Type B pancreatic cell (in vitro differentiated cells): Measurements from ENCODE around the gene PDGFA. TPM values are rescaled to one million over a fixed set of nuclear protein-coding genes. Genes with fewer than 3 reads are reported as not detected.
"Not testable (repeated sequence)": the region's sequence is repeated elsewhere in the genome, so short reads cannot be mapped to it uniquely, and the experiment has no call there.

ENCODE experiments used
- DNase-seq: peaks from one replicate; pipeline ENCODE4 v3.0.0; 2021; ENCODE audit warnings: mixed read lengths; ENCODE audit not compliant: unreplicated experiment; ENCODE audit errors: extremely low spot score
- H3K27ac Mint-ChIP-seq: 2 replicates; pipeline ENCODE4 v1.8.0; 2021; ENCODE audit warnings: mild to moderate bottlenecking, mixed read lengths
- H3K27me3 Mint-ChIP-seq: 2 replicates; pipeline ENCODE4 v1.8.0; 2021; ENCODE audit warnings: mixed read lengths
- H3K36me3 Mint-ChIP-seq: 2 replicates; pipeline ENCODE4 v1.8.0; 2021; ENCODE audit warnings: mixed read lengths
- H3K4me1 Mint-ChIP-seq: one replicate; pipeline ENCODE4 v1.8.0; 2021; ENCODE audit warnings: mixed read lengths; ENCODE audit not compliant: unreplicated experiment
- H3K4me3 Mint-ChIP-seq: 2 replicates; pipeline ENCODE4 v1.8.0; 2021; ENCODE audit warnings: mild to moderate bottlenecking, mixed read lengths
- H3K9me3 Mint-ChIP-seq: 2 replicates; pipeline ENCODE4 v1.8.0; 2021; ENCODE audit warnings: mixed read lengths
- CTCF ChIP-seq: fragments of 200-600 bp; sonication (generic); conservative IDR thresholded peaks from 2 replicates; pipeline ENCODE4 v1.5.0; 2021; ENCODE audit warnings: antibody characterized with exemption, mild to moderate bottlenecking
- total RNA-seq: library from RNA; stranded (reverse); gene quantifications from 2 replicates; pipeline ENCODE4 v1.2.1, GENCODE V29; 2021; ENCODE audit warnings: low replicate concordance

PDGFA gene
- total RNA-seq, 1 donor from 2014 or later: 28.1 TPM

DNA sequence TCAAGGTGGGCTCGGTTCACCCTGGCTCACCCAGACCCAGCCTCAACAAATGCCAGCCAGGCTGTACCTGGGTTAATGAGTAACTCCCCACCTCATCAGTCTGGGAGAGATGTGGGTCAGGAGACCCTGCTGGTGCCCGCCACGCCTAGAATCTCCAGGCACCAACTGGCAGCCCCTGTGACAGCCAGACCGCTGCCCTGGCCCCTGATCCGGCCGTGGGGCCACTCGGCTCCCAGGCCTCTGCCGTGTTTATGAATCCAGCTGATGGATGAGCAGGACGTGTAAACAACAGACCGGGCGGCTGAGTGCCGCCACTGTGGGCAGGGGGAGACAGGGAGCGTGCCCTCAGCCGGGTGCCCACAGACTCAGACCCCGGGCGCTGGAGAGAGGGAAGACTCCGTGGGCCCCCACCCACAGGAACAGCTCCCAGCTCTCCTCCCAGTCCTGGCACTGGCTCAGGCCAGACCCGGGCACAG lies 34.0 kb upstream of the PDGFA start:
- H3K36me3 Mint-ChIP-seq: no peaks in the 10 kb centered on the region
- H3K27me3 Mint-ChIP-seq: no peaks in the 10 kb centered on the region
- no peaks in the 10 kb centered on the region for H3K9me3 Mint-ChIP-seq
- H3K27ac Mint-ChIP-seq: no peak overlapping the region
- DNase-seq: no peak
- no peak overlapping the region for H3K4me3 Mint-ChIP-seq
- no peaks in the 10 kb centered on the region for H3K4me1 Mint-ChIP-seq
- no peak for TF ChIP-seq CTCF

- DNase-seq: no peak
- H3K9me3 Mint-ChIP-seq: no peaks in the 10 kb centered on the region
- H3K4me3 Mint-ChIP-seq: no peak overlapping the region
- TF ChIP-seq CTCF: no peak
- no peaks in the 10 kb centered on the region for H3K27me3 Mint-ChIP-seq
- no peak overlapping the region for H3K27ac Mint-ChIP-seq
- H3K36me3 Mint-ChIP-seq: no peaks in the 10 kb centered on the region
- no peaks in the 10 kb centered on the region for H3K4me1 Mint-ChIP-seq
These were observed 33.4 kb upstream of the PDGFA start for GRCh38 chr7:552868-553635.

DNA sequence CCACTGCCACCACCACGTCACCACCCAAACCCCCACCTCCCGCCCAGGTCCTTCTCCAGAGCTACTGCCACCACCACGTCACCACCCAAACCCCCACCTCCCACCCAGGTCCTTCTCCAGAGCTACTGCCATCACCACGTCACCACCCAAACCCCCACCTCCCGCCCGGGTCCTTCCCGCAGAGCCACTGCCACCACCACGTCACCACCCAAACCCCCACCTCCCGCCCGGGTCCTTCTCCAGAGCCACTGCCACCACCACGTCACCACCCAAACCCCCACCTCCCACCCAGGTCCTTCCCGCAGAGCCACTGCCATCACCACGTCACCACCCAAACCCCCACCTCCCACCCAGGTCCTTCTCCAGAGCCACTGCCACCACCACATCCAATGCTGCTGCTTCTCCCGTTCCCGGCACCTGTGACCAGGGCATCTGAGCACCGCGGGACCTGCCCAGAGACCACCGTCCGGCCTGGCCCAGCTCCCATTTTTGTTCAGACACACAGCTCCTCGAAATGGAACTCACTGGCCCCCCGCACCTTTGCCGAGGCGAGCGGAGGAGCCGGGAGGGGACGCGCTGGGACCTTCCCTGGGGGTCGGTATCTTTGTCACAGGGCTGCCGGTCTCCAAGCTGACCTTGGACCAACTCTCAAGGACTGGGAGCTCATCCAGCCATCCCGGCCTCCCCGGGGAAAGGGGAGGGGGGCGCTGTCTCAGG lies 32.7 kb upstream of the PDGFA start:
- H3K36me3 Mint-ChIP-seq, H3K4me3 Mint-ChIP-seq, H3K9me3 Mint-ChIP-seq, H3K4me1 Mint-ChIP-seq, H3K27me3 Mint-ChIP-seq, DNase-seq, H3K27ac Mint-ChIP-seq: not testable (repeated sequence)

- not testable (repeated sequence) for H3K9me3 Mint-ChIP-seq, H3K27ac Mint-ChIP-seq, H3K27me3 Mint-ChIP-seq, H3K4me3 Mint-ChIP-seq, H3K4me1 Mint-ChIP-seq, H3K36me3 Mint-ChIP-seq, DNase-seq
These were observed 31.9 kb upstream of the PDGFA start for GRCh38 chr7:551615-551970.

DNA sequence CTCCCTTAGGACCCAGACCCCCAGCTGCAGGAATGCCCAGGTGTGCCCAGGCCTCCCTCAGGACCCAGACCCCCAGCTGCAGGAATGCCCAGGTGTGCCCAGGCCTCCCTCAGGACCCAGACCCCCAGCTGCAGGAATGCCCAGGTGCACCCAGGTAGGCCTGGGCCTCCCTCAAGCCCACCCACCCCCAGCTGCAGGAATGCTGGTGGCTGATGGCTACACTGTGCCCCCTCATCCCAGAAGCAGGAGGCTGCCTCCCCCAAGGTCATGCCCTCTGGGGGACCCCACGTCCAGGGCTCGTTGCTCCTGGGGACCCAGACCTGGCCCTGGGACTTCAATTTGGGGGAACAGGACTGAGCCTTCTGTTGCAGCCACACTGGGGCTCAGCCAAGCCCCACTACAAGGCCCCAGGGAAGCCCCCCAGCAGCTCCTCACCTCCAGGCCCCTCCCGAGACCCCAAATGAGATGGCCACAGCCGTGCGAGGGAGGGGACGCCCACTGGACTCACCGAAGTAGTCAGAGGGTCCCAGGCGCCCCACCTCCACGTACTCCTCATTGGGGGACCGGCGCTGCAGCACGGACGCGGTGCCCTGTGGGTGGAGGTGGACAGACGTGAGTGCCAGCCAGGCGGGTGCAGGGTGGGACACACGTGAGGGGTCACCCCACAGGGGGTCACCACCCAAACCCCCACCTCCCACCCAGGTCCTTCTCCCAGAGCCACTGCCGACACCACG lies 31.4 kb upstream of the PDGFA start:
- no peaks in the 10 kb centered on the region for H3K4me1 Mint-ChIP-seq
- TF ChIP-seq CTCF: no peak
- H3K27me3 Mint-ChIP-seq: no peaks in the 10 kb centered on the region
- H3K27ac Mint-ChIP-seq: no peak overlapping the region
- H3K4me3 Mint-ChIP-seq: no peak overlapping the region
- no peaks in the 10 kb centered on the region for H3K36me3 Mint-ChIP-seq
- H3K9me3 Mint-ChIP-seq: no peaks in the 10 kb centered on the region
- no peak for DNase-seq

DNA sequence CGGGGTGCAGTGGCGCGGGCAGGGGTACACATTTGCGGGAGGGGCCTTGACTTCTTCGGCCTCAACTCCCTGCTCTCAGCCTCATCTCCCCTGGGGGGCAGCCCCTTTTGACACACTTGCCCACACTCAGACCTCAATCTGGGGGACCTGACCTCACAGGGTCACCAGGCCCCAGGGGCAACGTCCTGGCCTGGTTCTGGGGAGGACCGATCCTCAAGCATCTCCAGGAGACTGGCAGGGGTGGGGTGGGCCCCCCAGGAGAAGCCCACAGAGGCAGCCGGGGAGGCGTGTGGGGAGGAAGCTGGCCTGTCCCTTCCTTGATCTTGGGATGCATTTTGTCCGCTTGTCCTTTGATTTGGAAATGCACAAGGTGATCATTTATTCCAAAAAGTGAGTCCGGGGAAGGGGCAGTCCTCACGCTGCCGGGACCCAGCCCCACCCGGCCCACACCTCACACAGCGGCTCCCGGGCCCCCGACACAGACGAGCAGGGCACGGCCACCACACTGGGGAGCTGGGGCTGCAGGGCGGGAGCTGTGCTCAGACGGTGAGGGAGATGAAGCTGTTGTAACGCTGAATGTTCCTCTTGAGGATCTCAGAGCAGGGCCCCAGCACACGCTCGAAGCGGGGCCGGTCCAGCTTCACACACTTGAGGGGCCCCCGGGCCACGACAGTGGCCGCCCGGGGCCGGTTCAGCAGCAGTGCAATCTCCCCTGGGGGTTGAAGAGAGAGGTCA lies 30.4 kb upstream of the PDGFA start:
- H3K27ac Mint-ChIP-seq: no peak overlapping the region
- no peaks in the 10 kb centered on the region for H3K4me1 Mint-ChIP-seq
- no peak overlapping the region for H3K4me3 Mint-ChIP-seq
- TF ChIP-seq CTCF: no peak
- no peaks in the 10 kb centered on the region for H3K27me3 Mint-ChIP-seq
- H3K9me3 Mint-ChIP-seq: no peaks in the 10 kb centered on the region
- no peaks in the 10 kb centered on the region for H3K36me3 Mint-ChIP-seq
- no peak for DNase-seq
